A673 (cell line): ENCODE data around the gene TMEM114.

Experiments used
- EZH2 ChIP-seq: fragments of 200-600 bp; sonication (generic); IDR thresholded peaks from 2 replicates; pipeline ENCODE4 v1.6.1; 2017; ENCODE audit warnings: borderline replicate concordance, low read depth, mild to moderate bottlenecking, mixed read lengths, antibody characterized with exemption, low read length; ENCODE audit not compliant: poor library complexity, severe bottlenecking
- TF ChIP-seq, protein P1 (sequence below): fragments of 300-800, 200-600 bp; sonication (generic); conservative IDR thresholded peaks from 2 replicates; pipeline ENCODE4 v1.5.1; 2017; ENCODE audit warnings: low read depth, mild to moderate bottlenecking, antibody characterized with exemption, low read length, moderate library complexity, mixed read lengths

DNA sequence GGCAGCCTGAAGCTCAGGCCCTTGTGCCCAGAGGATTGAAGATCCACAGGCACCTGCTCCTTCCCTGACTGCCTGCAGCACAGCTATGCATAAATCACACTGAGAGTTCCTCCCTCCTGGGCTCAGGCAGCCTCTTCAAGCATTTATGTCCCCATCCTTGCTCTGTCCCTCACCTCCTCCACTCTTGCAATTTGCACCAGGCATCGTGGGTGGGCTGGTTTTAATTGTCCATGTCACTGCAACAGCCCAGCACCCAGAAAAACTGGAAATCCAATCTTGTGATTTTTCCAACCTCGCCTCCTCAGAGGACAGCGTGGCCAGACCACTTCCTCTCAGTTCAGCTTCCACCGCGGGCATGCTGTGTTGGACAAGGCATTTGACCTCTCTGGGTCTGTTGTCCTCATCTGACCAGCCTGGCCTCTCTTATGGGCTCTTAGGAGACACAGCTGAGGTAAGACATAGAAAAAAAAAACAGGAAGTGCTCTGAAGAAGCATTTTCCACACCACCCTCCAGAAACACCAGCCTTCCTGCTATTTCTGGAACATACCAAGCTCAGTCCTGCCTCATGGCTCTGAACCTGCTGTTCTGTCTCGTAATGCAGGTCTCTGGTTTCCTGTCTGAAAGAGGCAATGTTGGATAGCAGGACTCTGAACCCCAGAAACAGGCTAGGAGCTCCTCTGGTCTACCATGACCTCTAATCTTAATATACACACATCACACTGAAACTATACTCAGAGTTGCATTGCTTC lies 8.3 kb downstream of the TMEM114 start:
- TF ChIP-seq, protein P1, sequence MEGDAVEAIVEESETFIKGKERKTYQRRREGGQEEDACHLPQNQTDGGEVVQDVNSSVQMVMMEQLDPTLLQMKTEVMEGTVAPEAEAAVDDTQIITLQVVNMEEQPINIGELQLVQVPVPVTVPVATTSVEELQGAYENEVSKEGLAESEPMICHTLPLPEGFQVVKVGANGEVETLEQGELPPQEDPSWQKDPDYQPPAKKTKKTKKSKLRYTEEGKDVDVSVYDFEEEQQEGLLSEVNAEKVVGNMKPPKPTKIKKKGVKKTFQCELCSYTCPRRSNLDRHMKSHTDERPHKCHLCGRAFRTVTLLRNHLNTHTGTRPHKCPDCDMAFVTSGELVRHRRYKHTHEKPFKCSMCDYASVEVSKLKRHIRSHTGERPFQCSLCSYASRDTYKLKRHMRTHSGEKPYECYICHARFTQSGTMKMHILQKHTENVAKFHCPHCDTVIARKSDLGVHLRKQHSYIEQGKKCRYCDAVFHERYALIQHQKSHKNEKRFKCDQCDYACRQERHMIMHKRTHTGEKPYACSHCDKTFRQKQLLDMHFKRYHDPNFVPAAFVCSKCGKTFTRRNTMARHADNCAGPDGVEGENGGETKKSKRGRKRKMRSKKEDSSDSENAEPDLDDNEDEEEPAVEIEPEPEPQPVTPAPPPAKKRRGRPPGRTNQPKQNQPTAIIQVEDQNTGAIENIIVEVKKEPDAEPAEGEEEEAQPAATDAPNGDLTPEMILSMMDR, result no peak
- TF ChIP-seq EZH2, result no peak
